GM19238 (cell line): ENCODE results near the gene ADIPOQ.
"Not testable (repeated sequence)": the region's sequence is repeated elsewhere in the genome, so short reads cannot be mapped to it uniquely, and the experiment has no call there.

ENCODE experiments used
- DNase-seq: peaks from one replicate; pipeline ENCODE4 v3.0.0; 2011; ENCODE audit warnings: low spot score; ENCODE audit not compliant: insufficient read length

ADIPOQ gene

GRCh38 chr3:186842426-186843038, at the start of gene ADIPOQ:
ADIPOQ (plus strand) TSS chr3:186842710; CDS start chr3:186853059, 10,349 bp downstream.
- DNase-seq, result no peak

- no peak for DNase-seq
Observed at GRCh38 chr3:186798239-186798874, 44.2 kb upstream of the ADIPOQ start.

GRCh38 chr3:186800285-186800684, 42.2 kb upstream of the ADIPOQ start:
- no peak for DNase-seq

- no peak for DNase-seq
Observed at GRCh38 chr3:186802701-186803100, 39.8 kb upstream of the ADIPOQ start.

GRCh38 chr3:186803447-186803846, 39.1 kb upstream of the ADIPOQ start:
- not testable (repeated sequence) for DNase-seq

- DNase-seq, result peak; percentile 67
Observed at GRCh38 chr3:186806089-186807055, 36.1 kb upstream of the ADIPOQ start, which contains the start of gene RFC4. RFC4 (minus strand) TSS chr3:186806482; CDS start chr3:186804713, 1,769 bp downstream.

GRCh38 chr3:186807231-186807630, 35.3 kb upstream of the ADIPOQ start:
- DNase-seq, result no peak

GRCh38 chr3:186810336-186810996, 32.0 kb upstream of the ADIPOQ start:
- no peak for DNase-seq

GRCh38 chr3:186811313-186811712, 31.2 kb upstream of the ADIPOQ start:
- DNase-seq, result not testable (repeated sequence)

GRCh38 chr3:186814100-186814499, 28.4 kb upstream of the ADIPOQ start:
- no peak for DNase-seq

GRCh38 chr3:186815435-186815834, 27.1 kb upstream of the ADIPOQ start:
- DNase-seq, result no peak

- DNase-seq, result no peak
Observed at GRCh38 chr3:186818516-186818915, 24.0 kb upstream of the ADIPOQ start.

- no peak for DNase-seq
Observed at GRCh38 chr3:186818956-186819355, 23.6 kb upstream of the ADIPOQ start.

GRCh38 chr3:186821429-186822387, 20.8 kb upstream of the ADIPOQ start:
- DNase-seq, result no peak

- not testable (repeated sequence) for DNase-seq
Observed at GRCh38 chr3:186822388-186822759, 20.1 kb upstream of the ADIPOQ start.

GRCh38 chr3:186823386-186823785, 19.1 kb upstream of the ADIPOQ start:
- DNase-seq, result no peak

GRCh38 chr3:186824430-186825139, 17.9 kb upstream of the ADIPOQ start:
- DNase-seq, result no peak

GRCh38 chr3:186825294-186825821, 17.2 kb upstream of the ADIPOQ start:
- DNase-seq, result no peak

- DNase-seq, result no peak
Observed at GRCh38 chr3:186825872-186826409, 16.6 kb upstream of the ADIPOQ start.
